ENCODE data around the gene MYEOV.

Gene MYEOV

DNA sequence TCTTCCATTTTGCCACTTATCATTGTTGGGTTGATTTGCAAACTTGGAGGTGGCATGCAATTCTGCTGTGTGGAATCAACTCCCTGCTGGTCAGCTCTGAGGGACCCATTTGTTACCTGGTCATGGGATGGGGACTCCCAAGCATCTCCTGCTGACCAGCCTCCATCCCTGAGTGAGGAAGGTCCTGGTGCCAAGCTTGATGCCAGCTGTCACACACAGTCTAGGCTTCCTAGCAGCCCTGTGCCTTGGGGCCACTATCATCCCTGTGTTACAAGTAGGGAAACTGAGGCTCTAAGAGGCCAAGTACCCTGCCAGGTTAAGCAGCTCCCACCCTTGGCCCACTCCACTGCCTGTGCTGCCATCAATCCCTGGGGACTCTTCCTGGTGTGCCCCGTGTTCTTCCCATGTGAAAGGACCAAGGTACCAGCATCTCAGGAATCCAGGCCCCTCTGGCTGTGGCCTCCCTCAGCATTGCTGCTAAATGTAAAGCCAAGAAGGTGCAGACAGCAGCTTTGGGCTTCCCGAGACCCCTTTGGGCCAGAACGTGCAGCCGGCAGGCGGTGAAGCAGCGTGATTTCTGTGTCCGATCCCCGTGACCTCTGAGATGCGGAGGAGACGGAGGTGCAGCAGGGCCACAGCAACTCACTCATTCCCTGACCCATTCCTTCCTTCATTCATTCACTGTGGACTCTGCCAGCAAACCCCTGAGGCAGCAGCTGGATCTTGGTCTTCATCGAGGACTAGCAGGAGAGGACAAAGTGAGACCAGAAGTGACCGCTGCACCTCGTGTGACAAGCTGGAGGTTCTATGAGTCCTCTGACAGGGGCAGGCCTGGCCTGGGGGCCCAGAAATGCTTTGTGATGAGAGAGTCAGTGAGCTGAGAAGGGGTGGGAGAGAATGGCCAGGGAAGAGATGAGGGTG lies 49.7 kb downstream of the MYEOV start:
- DNase-seq = no peak

- no peak for DNase-seq
Observed at GRCh38 chr11:69344570-69345145, 50.7 kb downstream of the MYEOV start.

Measured in hematopoietic multipotent progenitor cell treated with erythropoietin and hydrocortisone succinate and interleukin-3 and kit ligand, for 6 days (in vitro differentiated cells).